Measurements from ENCODE around the gene POLR2F. TPM values are rescaled to one million over a fixed set of nuclear protein-coding genes. Genes with fewer than 3 reads are reported as not detected.

POLR2F gene
- total and polyA plus RNA-seq, 2 donors: 82.4 to 88.0 TPM

DNA sequence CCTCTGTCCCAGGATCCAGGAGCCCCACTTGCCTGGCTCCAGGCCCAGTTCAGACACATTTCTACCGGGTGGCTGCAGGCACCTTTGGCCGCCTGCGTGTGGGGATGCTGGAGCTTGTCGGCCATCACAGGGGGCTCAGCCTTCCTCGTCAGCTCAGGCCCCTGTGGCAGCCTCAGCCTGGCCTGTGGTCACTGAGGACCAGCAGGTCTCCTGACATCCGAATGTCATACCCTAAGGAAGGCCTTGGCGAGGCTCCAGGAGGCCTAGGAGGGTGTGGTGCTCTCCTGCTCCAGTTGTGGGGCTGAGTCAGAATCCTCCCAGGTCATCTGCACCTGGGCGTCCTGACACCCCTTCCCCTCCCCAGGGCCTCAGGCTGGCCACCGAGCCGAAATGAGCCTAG, 45.7 kb downstream of the POLR2F start:
- peaks cover 0 to 24% of the 10 kb centered on the region in 2 donors for H3K4me1 ChIP-seq (ENCODE audit: control insufficient read depth in 2 of 2, insufficient read depth in 2 of 2, low read length in 2 of 2)
- no peak overlapping the region for H3K27ac ChIP-seq (ENCODE audit: low read depth in 1 of 2, low read length in 1 of 2)
- H3K4me3 ChIP-seq (ENCODE audit: low read length in 2 of 2): no peak overlapping the region
- DNase-seq (ENCODE audit: low read depth in 6 of 9, low spot score in 9 of 9): no peak
- H3K36me3 ChIP-seq (ENCODE audit: control insufficient read depth in 2 of 2, insufficient read depth in 2 of 2, low read length in 1 of 2): no peaks in the 10 kb centered on the region
- no peaks in the 10 kb centered on the region for H3K27me3 ChIP-seq (ENCODE audit: control insufficient read depth in 2 of 2, insufficient read depth in 1 of 2, low read length in 1 of 2)
- H3K9me3 ChIP-seq (ENCODE audit: control insufficient read depth in 2 of 2, insufficient read depth in 1 of 2, low read length in 1 of 2): no peaks in the 10 kb centered on the region
- 93% methylated on average over 10 of the region's 10 CpGs for WGBS

GRCh38 chr22:37999640-38000272, 46.3 kb downstream of the POLR2F start:
- H3K4me1 ChIP-seq (ENCODE audit: control insufficient read depth in 2 of 2, insufficient read depth in 2 of 2, low read length in 2 of 2): peaks cover 0 to 20% of the 10 kb centered on the region in 2 donors
- H3K9me3 ChIP-seq (ENCODE audit: control insufficient read depth in 2 of 2, insufficient read depth in 1 of 2, low read length in 1 of 2): no peaks in the 10 kb centered on the region
- no peak for DNase-seq (ENCODE audit: low read depth in 6 of 9, low spot score in 9 of 9)
- H3K27me3 ChIP-seq (ENCODE audit: control insufficient read depth in 2 of 2, insufficient read depth in 1 of 2, low read length in 1 of 2): no peaks in the 10 kb centered on the region
- no peak overlapping the region for H3K4me3 ChIP-seq (ENCODE audit: low read length in 2 of 2)
- WGBS: 80% methylated on average over 16 of the region's 16 CpGs
- H3K27ac ChIP-seq (ENCODE audit: low read depth in 1 of 2, low read length in 1 of 2): no peak overlapping the region
- no peaks in the 10 kb centered on the region for H3K36me3 ChIP-seq (ENCODE audit: control insufficient read depth in 2 of 2, insufficient read depth in 2 of 2, low read length in 1 of 2)

DNA sequence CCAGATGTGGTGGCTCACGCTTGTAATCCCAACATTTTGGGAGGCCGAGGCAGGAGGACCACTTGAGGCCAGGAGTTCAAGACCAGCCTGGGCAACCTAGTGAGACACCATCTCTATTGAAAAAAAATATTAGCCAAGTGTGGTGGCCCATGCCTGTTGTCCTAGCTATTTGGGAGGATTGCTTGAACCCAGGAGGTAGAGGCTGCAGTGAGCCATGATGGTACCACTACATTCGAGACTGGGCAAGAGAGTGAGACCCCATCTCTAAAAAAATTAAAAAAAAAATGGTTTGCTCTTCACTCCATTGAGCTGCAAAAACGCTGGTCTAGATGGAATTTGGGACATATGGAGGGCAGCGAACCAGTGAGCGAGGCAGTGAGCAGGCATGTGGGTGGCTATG, 52.4 kb downstream of the POLR2F start:
- DNase-seq (ENCODE audit: low read depth in 6 of 9, low spot score in 9 of 9): no peak
- 95% methylated on average over 6 of the region's 6 CpGs for WGBS
- Histone ChIP-seq H3K27me3 (ENCODE audit: control insufficient read depth in 2 of 2, insufficient read depth in 1 of 2, low read length in 1 of 2) (no peaks in the 10 kb centered on the region), H3K27ac (ENCODE audit: low read depth in 1 of 2, low read length in 1 of 2) (no peak overlapping the region), H3K9me3 (ENCODE audit: control insufficient read depth in 2 of 2, insufficient read depth in 1 of 2, low read length in 1 of 2) (no peaks in the 10 kb centered on the region), H3K4me1 (ENCODE audit: control insufficient read depth in 2 of 2, insufficient read depth in 2 of 2, low read length in 2 of 2) (no peaks in the 10 kb centered on the region), H3K4me3 (ENCODE audit: low read length in 2 of 2) (no peak overlapping the region), H3K36me3 (ENCODE audit: control insufficient read depth in 2 of 2, insufficient read depth in 2 of 2, low read length in 1 of 2) (no peaks in the 10 kb centered on the region)

DNA sequence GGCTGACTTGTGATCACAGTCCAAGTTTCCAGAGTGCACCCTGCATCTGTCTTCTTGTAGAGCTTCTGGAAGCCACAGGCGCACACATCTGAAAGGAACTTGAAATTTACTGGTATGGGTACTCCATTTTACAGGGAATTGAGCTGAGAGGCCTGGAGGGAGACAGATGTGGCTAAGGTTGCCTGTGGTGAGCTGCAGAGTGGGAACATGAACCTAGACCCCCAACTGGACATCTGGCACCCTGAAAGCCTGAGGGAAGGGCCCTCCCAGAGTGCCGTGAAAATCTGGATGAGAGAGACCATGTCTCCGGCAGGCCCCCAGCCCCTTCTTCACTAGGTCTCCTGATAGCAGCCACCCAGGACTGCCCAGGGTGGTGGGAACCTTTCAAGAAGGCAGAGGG, 53.4 kb downstream of the POLR2F start:
- Histone ChIP-seq H3K4me1 (ENCODE audit: control insufficient read depth in 2 of 2, insufficient read depth in 2 of 2, low read length in 2 of 2) (no peaks in the 10 kb centered on the region), H3K36me3 (ENCODE audit: control insufficient read depth in 2 of 2, insufficient read depth in 2 of 2, low read length in 1 of 2) (no peaks in the 10 kb centered on the region), H3K4me3 (ENCODE audit: low read length in 2 of 2) (no peak overlapping the region), H3K9me3 (ENCODE audit: control insufficient read depth in 2 of 2, insufficient read depth in 1 of 2, low read length in 1 of 2) (no peaks in the 10 kb centered on the region), H3K27me3 (ENCODE audit: control insufficient read depth in 2 of 2, insufficient read depth in 1 of 2, low read length in 1 of 2) (no peaks in the 10 kb centered on the region), H3K27ac (ENCODE audit: low read depth in 1 of 2, low read length in 1 of 2) (no peak overlapping the region)
- WGBS: 98% methylated on average over 3 of the region's 3 CpGs
- no peak for DNase-seq (ENCODE audit: low read depth in 6 of 9, low spot score in 9 of 9)

GRCh38 chr22:38007330-38007902, 53.9 kb downstream of the POLR2F start:
- WGBS: 96% methylated on average over 13 of the region's 13 CpGs
- no peak for DNase-seq (ENCODE audit: low read depth in 6 of 9, low spot score in 9 of 9)

DNA sequence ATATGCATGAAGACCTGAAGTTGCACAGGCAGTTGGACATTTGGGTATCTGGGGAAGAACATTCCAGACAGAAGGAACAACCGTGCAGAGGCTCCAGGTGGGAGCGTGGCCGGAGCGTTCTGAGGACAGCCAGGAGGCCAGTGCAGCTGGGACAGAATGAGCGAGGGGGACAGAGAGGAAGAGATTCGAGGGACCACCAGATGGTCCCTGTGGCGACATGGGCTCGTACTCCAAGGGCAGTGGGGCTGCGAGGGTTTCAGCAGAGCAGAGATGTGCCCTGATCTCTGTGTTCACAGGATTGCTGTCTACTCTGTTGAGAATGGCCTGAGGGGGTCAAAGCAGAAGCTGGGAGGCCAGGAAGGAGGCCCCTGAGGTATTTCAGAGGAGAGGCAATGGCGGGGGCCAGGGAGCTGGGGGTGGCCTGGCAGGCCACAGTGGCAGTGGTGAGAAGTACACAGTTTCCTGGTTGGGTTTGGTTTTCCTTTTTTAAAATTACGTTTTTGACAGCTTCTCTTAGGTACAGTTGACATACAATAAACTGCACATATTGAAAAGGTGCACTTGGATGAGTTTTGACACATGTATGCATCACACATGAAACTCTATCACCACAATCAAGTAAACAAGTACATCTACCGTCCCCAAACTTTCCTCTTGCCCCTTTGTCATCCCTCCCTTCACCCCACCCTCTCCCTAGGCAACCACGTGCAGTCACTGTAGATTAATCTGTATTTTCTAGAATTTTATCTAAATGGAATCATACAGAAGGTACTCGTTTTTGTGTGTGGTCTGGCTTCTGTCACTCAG, 55.7 kb downstream of the POLR2F start:
- 76% methylated on average over 14 of the region's 14 CpGs for WGBS
- H3K4me3 ChIP-seq (ENCODE audit: low read length in 2 of 2): no peak overlapping the region
- H3K9me3 ChIP-seq (ENCODE audit: control insufficient read depth in 2 of 2, insufficient read depth in 1 of 2, low read length in 1 of 2): peaks cover 0 to under 1% of the 10 kb centered on the region in 2 donors
- H3K27ac ChIP-seq (ENCODE audit: low read depth in 1 of 2, low read length in 1 of 2): no peak overlapping the region
- H3K36me3 ChIP-seq (ENCODE audit: control insufficient read depth in 2 of 2, insufficient read depth in 2 of 2, low read length in 1 of 2): no peaks in the 10 kb centered on the region
- no peaks in the 10 kb centered on the region for H3K4me1 ChIP-seq (ENCODE audit: control insufficient read depth in 2 of 2, insufficient read depth in 2 of 2, low read length in 2 of 2)
- no peaks in the 10 kb centered on the region for H3K27me3 ChIP-seq (ENCODE audit: control insufficient read depth in 2 of 2, insufficient read depth in 1 of 2, low read length in 1 of 2)
- no peak for DNase-seq (ENCODE audit: low read depth in 6 of 9, low spot score in 9 of 9)

More at GRCh38 chr22:38007330-38007902, 53.9 kb downstream of the POLR2F start:
- Histone ChIP-seq H3K27me3 (ENCODE audit: control insufficient read depth in 2 of 2, insufficient read depth in 1 of 2, low read length in 1 of 2) (no peaks in the 10 kb centered on the region), H3K9me3 (ENCODE audit: control insufficient read depth in 2 of 2, insufficient read depth in 1 of 2, low read length in 1 of 2) (no peaks in the 10 kb centered on the region), H3K4me1 (ENCODE audit: control insufficient read depth in 2 of 2, insufficient read depth in 2 of 2, low read length in 2 of 2) (no peaks in the 10 kb centered on the region), H3K36me3 (ENCODE audit: control insufficient read depth in 2 of 2, insufficient read depth in 2 of 2, low read length in 1 of 2) (no peaks in the 10 kb centered on the region), H3K4me3 (ENCODE audit: low read length in 2 of 2) (no peak overlapping the region), H3K27ac (ENCODE audit: low read depth in 1 of 2, low read length in 1 of 2) (no peak overlapping the region)

- Histone ChIP-seq H3K4me1 (ENCODE audit: control insufficient read depth in 2 of 2, insufficient read depth in 2 of 2, low read length in 2 of 2) (peaks cover 0 to 3% of the 10 kb centered on the region in 2 donors), H3K9me3 (ENCODE audit: control insufficient read depth in 2 of 2, insufficient read depth in 1 of 2, low read length in 1 of 2) (peaks cover 0 to 4% of the 10 kb centered on the region in 2 donors), H3K4me3 (ENCODE audit: low read length in 2 of 2) (no peak overlapping the region), H3K27me3 (ENCODE audit: control insufficient read depth in 2 of 2, insufficient read depth in 1 of 2, low read length in 1 of 2) (no peaks in the 10 kb centered on the region), H3K36me3 (ENCODE audit: control insufficient read depth in 2 of 2, insufficient read depth in 2 of 2, low read length in 1 of 2) (no peaks in the 10 kb centered on the region), H3K27ac (ENCODE audit: low read depth in 1 of 2, low read length in 1 of 2) (no peak overlapping the region)
- DNase-seq (ENCODE audit: low read depth in 6 of 9, low spot score in 9 of 9): no peak
- WGBS: 97% methylated on average over 7 of the region's 7 CpGs
Observed at GRCh38 chr22:38012604-38013072, 59.1 kb downstream of the POLR2F start.

DNA sequence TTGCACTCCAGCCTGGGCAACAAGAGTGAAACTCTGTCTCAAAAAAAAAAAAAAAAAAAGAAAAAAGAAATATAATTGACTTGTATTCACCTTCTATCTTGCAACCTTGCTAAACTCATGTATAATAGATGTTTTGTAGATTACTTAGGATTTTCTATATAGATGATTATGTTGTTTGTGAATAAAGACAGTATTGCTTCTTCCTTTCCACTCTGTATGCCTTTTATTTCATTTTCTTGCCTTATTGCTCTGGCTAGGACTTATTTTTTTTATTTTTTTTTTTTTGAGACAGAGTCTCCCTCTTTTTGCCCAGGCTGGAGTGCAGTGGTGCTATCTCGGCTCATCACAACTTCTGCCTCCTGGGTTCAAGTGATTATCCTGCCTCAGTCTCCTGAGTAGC, 60.6 kb downstream of the POLR2F start:
- Histone ChIP-seq H3K27me3 (ENCODE audit: control insufficient read depth in 2 of 2, insufficient read depth in 1 of 2, low read length in 1 of 2) (no peaks in the 10 kb centered on the region), H3K9me3 (ENCODE audit: control insufficient read depth in 2 of 2, insufficient read depth in 1 of 2, low read length in 1 of 2) (peaks cover 0 to 4% of the 10 kb centered on the region in 2 donors), H3K36me3 (ENCODE audit: control insufficient read depth in 2 of 2, insufficient read depth in 2 of 2, low read length in 1 of 2) (no peaks in the 10 kb centered on the region), H3K4me1 (ENCODE audit: control insufficient read depth in 2 of 2, insufficient read depth in 2 of 2, low read length in 2 of 2) (peaks cover 0 to 4% of the 10 kb centered on the region in 2 donors), H3K27ac (ENCODE audit: low read depth in 1 of 2, low read length in 1 of 2) (no peak overlapping the region), H3K4me3 (ENCODE audit: low read length in 2 of 2) (no peak overlapping the region)
- DNase-seq (ENCODE audit: low read depth in 6 of 9, low spot score in 9 of 9): no peak
- WGBS: 97% methylated on average over 1 of the region's 1 CpG
